GM19240 (cell line): ENCODE data around the gene ERGIC3.
A peak's percentile ranks its signal among the peaks of the same experiment; 100 is the strongest.

Source experiments
- DNase-seq: peaks from one replicate; pipeline ENCODE4 v3.0.0; 2011; ENCODE audit warnings: low spot score; ENCODE audit not compliant: insufficient read length

Gene ERGIC3

GRCh38 chr20:35541783-35542662, at the start of gene ERGIC3:
Gene ERGIC3 (plus strand): TSS chr20:35542078. CDS start chr20:35542098, 20 bp downstream.
- peak; percentile 89 for DNase-seq

- DNase-seq = no peak
Measured at GRCh38 chr20:35492352-35492751, 49.5 kb upstream of the ERGIC3 start.

- DNase-seq = no peak
Measured at GRCh38 chr20:35496481-35496880, 45.4 kb upstream of the ERGIC3 start.

- DNase-seq = no peak
Measured at GRCh38 chr20:35497320-35497719, 44.6 kb upstream of the ERGIC3 start.

DNA sequence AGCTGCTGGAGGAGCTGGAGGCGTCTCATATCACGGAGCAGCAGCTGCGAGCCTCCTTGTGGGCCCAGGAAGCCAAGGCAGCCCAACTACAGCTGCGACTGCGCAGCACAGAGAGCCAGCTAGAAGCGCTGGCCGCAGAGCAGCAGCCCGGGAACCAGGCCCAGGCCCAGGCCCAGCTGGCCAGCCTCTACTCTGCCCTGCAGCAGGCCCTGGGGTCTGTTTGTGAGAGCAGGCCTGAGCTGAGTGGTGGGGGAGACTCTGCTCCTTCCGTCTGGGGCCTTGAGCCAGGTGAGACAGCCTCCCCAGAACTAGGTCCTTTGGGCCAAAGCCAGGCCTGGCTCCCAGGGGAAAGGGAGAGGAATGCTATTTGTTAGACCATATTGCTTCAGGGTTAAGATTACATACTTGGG, 44.1 kb upstream of the ERGIC3 start:
- DNase-seq = no peak

- DNase-seq = no peak
Measured at GRCh38 chr20:35499271-35499670, 42.6 kb upstream of the ERGIC3 start.

DNA sequence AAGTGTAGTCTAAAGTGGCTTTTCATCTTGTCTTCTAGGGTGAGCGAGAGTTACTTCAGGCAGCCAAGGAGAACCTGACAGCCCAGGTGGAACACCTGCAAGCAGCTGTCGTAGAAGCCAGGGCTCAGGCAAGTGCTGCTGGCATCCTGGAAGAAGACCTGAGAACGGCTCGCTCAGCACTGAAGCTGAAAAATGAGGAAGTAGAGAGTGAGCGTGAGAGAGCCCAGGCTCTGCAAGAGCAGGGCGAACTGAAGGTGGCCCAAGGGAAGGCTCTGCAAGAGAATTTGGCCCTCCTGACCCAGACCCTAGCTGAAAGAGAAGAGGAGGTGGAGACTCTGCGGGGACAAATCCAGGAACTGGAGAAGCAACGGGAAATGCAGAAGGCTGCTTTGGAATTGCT, 39.5 kb upstream of the ERGIC3 start:
- DNase-seq = peak; percentile 57

- DNase-seq = no peak
Measured at GRCh38 chr20:35503281-35503680, 38.6 kb upstream of the ERGIC3 start.

DNA sequence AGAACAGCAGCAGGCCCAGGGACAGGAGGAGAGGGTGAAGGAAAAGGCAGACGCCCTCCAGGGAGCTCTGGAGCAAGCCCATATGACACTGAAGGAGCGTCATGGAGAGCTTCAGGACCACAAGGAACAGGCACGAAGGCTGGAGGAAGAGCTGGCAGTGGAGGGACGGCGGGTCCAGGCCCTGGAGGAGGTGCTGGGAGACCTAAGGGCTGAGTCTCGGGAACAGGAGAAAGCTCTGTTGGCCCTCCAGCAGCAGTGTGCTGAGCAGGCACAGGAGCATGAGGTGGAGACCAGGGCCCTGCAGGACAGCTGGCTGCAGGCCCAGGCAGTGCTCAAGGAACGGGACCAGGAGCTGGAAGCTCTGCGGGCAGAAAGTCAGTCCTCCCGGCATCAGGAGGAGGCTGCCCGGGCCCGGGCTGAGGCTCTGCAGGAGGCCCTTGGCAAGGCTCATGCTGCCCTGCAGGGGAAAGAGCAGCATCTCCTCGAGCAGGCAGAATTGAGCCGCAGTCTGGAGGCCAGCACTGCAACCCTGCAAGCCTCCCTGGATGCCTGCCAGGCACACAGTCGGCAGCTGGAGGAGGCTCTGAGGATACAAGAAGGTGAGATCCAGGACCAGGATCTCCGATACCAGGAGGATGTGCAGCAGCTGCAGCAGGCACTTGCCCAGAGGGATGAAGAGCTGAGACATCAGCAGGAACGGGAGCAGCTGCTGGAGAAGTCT, 37.9 kb upstream of the ERGIC3 start:
- no peak for DNase-seq

DNA sequence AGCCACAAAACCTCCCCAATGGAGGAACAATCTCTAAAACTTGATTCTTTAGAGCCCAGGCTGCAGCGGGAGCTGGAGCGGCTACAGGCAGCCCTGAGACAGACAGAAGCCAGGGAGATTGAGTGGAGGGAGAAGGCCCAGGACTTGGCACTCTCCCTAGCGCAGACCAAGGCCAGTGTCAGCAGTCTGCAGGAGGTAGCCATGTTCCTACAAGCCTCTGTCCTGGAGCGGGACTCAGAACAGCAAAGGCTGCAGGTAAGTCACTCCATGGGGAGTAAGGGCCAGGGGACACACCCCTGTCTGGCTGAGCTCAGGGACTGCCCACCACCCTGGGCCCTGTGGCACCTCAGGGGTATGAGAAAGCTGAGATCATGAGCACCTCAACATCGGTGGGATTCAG, 37.1 kb upstream of the ERGIC3 start:
- DNase-seq = no peak

DNA sequence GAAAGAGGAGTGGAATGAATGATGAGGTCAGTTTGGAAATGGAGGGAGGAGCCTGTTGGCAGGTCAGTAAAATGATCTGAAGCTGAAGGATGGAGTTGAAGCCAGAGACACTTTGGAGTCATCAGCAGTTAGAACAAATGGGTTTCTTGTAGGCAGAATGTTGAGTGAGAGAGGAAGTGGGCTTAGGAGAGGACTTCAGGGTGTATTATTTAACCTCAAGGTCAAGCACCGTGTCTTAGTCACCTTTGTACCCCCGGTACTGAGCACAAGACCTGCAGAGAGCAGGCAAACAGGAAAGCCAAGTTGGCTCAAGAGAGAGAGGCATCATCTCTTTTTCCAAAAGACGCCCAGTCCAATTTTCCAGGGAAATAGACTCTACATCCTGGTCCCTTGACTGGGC, 35.7 kb upstream of the ERGIC3 start:
- no peak for DNase-seq

DNA sequence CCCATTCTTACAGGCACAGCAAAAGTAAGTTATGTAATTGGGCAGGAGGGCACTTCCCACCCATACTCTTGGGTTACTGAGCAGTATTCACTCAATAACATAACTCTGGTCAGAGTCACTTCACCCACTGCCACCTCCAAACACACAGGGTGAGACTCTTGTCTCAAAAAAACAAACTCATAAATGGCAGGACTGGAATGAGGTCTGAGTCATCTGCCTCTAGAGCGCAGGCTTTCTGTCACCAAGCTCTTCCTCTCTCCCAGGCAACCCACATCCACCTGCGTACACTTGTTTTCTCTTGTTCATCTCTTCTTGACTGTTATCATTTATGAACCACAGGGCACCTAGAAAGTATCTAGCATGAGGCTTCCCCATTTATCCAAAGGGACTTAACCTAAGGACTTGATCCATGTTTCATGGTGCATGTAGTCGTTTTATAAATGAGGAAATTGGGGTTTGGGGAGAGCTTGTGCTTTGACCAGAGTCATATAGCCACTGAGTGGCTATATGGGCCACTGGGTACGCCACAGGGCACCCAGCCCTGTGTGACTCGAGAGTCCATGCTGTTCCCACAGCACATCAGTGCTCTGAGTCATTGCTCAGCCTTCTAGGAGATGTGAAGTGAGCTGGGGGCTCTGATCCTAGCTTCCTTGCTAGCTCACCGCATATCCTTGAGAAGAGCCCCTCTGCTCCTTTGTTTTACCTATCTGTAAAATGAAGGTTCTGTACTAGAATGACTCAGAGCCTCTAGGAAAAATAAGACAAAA, 34.8 kb upstream of the ERGIC3 start:
- no peak for DNase-seq

DNA sequence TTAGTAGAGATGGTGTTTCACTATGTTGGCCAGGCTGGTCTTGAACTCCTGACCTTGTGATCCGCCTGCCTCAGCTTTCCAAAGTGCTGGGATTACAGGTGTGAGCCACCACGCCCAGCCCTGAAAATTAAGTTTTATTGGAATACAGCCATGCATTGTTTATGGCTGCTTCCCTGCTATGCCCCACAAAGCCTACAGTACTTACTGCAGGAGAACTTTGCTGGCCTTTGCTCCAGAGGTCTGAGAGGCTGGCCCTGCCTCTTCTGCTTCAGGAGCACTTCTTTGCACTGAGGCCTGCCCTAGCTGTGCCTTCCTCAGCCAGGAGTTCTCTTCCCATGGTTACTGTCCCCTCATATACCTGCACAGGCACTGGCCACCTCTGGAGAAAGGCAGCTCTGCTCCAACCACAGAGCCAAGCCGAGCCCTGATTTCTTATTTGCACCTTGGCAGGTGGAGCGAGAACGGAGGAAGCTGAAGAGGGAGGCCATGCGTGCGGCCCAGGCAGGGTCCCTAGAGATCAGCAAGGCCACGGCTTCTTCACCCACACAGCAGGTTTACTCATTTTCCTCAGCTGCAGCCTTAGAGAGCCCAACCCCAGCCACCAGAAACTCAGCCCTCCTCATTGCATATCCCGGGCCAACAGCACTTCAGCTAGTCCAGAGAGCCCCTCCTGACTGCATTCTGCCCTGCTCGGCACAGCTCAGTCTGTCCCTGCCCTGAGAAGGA, 33.2 kb upstream of the ERGIC3 start:
- DNase-seq = no peak

DNA sequence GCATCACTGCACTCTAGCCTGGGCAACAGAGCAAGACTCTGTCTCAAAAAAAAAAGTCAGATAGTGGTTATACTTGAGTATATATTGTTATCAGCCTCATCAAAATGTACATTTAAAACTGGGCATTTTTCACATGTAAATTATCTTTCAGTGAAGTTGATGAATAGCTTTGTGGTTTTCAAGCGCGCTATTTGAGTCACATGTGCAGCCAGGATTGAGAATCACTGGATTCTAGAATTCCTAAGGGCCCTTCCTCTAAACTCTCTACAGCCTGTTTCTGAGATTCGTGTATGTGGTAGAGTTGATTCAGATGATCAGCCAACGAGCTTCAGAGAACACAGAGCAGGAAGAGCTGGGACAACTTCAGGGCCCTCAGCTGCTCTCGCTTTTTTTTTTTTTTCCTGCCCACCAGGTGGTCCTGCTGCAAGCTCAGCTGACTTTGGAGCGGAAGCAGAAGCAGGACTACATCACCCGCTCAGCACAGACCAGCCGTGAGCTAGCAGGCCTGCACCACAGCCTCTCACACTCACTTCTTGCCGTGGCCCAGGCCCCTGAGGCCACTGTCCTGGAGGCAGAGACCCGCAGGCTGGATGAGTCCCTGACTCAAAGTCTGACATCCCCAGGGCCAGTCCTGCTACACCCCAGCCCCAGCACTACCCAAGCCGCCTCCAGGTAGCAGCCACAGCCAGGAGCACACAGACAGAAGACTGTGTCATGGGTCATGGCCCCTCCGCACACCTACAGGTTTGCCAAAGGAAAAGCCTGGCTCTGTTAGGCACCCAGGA, 30.7 kb upstream of the ERGIC3 start:
- no peak for DNase-seq

DNA sequence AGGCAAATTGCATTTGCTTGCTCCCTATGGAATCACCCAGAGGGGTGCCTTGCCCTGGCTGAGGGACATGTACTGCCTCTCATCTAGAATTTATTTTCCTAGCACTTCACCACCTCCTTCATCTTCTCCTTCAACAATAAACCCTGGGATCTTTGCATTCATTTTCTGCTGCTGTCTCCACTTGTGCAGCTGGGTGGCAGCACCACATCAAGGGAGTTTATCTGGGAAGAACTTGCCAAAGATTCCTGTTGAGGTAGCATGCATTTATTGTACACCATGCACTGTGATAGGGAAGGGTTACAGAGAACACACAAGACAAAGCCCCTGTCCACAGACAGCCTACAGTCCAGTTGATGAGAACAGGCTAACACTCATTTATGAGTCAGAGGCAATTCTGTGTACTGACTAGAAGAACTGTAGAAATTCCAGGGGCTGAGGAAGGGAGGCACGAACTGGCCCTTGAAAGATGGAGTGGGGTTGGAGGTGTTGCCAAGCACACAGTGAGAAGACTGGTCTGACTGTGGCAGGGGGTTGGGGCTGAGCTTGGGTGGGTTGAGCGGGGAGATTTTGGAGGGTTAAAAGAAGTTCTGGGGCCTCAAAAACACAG, 30.0 kb upstream of the ERGIC3 start:
- DNase-seq = no peak

GRCh38 chr20:35514371-35514932, 27.4 kb upstream of the ERGIC3 start:
- DNase-seq = no peak

GRCh38 chr20:35515341-35515740, 26.5 kb upstream of the ERGIC3 start:
- no peak for DNase-seq

DNA sequence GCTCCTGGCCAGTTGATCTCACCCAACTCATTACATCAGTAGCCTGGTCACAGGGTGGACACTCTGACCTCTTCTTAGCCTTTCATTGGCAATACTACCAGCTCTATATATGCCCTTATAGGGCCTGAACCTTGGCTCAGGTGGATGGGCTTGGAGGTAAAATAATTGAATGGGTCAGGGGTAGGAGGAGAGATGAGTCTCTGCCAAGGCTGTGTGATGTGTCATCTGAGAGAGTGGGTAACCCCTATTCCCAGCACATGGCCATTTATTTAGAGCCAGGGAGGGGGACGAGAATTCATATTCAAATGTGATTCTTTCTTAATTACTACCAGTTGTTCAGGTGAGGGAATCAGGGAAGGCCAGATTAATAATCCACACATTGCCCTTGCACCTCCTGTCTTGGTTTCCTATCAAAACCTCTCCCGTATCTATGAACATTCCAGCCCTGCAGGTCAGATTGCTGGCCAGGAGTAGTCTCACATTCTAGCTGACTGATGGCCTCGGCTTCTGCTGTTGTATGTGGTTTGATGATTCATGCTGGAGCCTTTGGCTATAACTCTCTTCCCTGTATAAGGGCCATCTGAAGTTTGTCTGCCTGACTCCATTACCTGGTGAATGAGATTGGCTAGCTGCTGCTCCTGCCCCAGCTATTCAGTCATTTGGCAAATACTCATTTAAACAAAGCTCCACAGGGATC, 25.8 kb upstream of the ERGIC3 start:
- DNase-seq = no peak

- DNase-seq = no peak
Measured at GRCh38 chr20:35517125-35517524, 24.8 kb upstream of the ERGIC3 start.
